GM19397 (cell line): ENCODE data around the gene ZNF808.
"Not testable (repeated sequence)": the region's sequence is repeated elsewhere in the genome, so short reads cannot be mapped to it uniquely, and the experiment has no call there.

Experiments used
- ATAC-seq: cut with Tn5 transposase; IDR thresholded peaks from one replicate; pipeline ENCODE4 v1.9.1; 2021; ENCODE audit warnings: mild to moderate bottlenecking, moderate library complexity; ENCODE audit not compliant: unreplicated experiment

Gene ZNF808

GRCh38 chr19:52592301-52592700 lies 64.8 kb downstream of the ZNF808 start:
- ATAC-seq, result no peak

DNA sequence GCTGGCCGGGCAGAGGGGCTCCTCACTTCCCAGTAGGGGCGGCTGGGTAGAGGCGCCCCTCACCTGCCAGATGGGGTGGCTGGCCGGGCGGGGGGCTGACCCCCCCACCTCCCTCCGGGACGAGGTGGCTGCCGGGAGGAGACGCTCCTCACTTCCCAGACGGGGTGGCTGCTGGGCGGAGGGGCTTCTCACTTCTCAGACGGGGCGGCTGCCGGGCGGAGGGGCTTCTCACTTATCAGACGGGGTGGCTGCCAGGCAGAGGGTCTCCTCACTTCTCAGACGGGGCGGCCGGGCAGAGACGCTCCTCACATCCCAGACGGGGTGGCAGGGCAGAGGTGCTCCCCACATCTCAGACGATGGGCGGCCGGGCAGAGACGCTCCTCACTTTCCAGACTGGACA lies 66.0 kb downstream of the ZNF808 start:
- ATAC-seq, result not testable (repeated sequence)

- ATAC-seq, result no peak
These were observed 71.8 kb downstream of the ZNF808 start for GRCh38 chr19:52599241-52599640.

DNA sequence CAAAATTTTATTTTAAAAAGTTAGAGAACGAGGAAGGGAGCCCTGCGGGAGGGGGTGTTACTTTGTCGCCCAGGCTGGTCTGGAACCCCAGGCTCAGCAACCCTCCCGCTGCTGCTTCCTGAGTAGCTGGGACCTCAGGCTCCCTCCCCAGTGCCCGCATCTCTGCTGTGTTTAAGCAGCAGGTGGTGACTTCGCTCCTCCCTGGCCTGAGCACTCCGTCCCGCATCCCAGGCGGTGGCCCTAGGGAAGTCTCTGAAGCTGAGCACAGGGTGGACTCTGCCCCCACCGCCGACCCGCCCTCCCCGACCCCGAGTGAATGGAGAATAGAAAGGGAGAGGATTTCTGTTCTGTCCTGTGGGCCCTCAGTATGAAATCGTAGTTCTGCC lies 73.2 kb downstream of the ZNF808 start:
- peak; percentile 20 for ATAC-seq

GRCh38 chr19:52601025-52601973 lies 73.8 kb downstream of the ZNF808 start:
- peak; percentile 98 for ATAC-seq

- ATAC-seq, result not testable (repeated sequence)
These were observed 74.5 kb downstream of the ZNF808 start for GRCh38 chr19:52601974-52602366.

DNA sequence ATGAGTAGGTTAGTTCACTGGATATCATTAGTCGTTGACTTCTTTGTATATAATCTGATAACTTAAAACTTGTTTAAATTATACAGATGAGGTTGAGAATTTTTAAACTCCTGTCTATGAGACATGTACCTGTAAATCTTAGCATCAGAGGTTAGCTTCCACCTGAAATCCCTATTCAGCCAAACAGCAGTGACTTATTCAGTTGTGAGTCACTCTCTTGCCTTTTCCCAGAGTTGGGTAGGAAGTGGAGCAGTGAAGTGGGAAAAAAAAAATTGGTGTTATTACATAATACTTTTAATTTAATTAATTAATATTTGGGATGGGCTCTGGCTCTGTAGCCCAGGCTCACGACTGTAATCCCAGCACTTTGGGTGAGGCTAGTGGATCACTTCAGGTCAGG lies 75.5 kb downstream of the ZNF808 start:
- no peak for ATAC-seq

DNA sequence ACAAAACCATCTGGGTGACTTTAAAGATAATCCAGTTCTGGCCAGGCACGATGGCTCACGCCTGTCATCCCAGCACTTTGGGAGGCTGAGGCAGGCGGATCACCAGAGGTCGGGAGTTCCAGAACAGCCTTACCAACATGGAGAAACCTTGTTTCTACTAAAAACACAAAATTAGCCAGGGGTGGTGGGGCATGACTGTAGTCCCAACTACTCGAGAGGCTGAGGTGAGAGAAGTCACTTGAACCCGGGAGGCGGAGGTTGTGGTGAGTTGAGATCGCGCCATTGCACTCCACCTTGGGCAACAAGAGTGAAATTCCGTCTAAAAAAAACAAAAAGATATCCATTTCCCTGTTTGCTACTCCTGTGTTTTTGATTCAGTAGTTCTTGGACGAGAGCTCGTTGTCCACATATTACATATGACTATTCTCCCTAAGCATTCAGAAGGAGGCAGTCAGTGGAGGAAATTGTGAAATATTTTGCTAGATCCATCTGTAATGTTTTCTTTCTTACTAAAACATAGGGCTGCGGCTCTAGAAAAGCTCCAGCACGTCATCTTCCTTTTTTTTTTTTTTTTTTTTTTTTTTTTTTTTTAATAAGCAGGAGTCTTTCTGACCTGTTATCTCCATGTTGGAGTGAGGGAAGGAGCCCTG lies 76.2 kb downstream of the ZNF808 start:
- ATAC-seq, result no peak
